Suppressor macrophage (primary cell): ENCODE results near the gene NCDN.
"Not testable (repeated sequence)": the region's sequence is repeated elsewhere in the genome, so short reads cannot be mapped to it uniquely, and the experiment has no call there.

ENCODE experiments used
- DNase-seq, 4 experiments: peaks; one replicate each; pipeline ENCODE4 v3.0.0-alpha.2; 2020 to 2022

The NCDN gene

DNA sequence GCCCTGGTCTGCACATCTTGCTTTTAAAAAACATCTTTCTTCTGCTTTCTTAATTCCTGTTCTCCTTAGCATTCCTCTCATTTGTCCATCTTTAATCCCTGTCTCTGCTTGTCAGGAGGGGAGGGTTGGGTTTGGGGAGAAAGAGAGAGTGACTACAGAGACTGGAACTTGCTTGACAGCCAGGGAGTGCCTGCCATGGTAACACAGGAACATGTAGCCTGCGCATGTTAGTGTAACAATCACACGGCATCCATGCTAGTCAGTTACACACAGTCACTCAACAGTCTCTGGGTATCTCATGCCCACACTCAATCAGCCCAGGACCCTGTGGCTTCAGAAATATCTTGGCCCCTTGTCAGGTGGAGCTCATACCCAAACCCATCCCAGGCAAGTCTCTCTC, 14.7 kb downstream of the NCDN start:
- no peak for DNase-seq

DNA sequence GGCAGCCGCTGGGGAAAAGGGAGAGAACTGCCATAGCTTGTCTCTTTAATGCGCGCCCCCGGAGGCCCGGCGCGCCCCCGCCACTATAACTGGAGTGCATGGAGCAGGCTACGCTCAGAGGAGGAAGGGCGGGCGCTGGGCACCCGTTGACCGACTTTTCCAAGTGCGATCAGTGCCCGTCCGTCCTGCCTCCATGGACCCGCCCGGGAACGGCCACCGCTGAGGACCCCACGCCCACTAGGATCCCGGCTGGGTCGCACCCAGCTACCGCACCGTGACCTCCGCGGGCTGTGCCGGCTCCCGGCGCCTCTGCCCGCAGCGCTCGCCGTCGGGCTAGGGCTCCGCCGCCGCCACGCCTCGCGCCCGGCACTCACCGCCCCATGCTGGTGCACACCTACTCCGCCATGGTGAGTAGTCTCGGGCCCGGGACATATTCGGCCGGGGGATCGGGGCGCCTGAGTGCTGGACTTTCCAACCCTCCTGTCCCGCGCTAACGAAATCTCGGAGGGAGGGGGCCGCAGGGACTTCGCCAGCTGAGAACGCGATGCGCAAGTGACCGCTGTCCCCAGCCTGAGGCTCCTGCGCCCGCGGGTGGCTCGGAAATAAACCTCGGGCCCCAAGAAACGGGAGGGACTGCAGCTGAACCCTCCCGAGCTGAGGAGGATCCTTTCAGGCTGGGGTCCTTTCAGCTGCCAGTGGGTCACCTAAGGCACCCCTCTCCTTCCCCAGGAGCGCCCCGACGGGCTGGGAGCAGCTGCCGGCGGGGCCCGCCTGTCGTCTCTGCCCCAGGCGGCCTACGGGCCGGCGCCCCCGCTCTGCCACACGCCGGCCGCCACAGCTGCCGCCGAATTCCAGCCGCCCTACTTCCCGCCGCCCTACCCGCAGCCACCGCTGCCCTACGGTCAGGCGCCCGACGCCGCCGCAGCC, 15.9 kb downstream of the NCDN start, which contains the start of gene TFAP2E:
Gene TFAP2E (plus strand): TSS at position 117 of the 927 bp plus-strand sequence. CDS start 264 bp downstream, at position 381.
- peak; percentile 59 to 80 (median 65) for DNase-seq

- no peak for DNase-seq
Measured at GRCh38 chr1:35574125-35574654, 16.6 kb downstream of the NCDN start.

DNA sequence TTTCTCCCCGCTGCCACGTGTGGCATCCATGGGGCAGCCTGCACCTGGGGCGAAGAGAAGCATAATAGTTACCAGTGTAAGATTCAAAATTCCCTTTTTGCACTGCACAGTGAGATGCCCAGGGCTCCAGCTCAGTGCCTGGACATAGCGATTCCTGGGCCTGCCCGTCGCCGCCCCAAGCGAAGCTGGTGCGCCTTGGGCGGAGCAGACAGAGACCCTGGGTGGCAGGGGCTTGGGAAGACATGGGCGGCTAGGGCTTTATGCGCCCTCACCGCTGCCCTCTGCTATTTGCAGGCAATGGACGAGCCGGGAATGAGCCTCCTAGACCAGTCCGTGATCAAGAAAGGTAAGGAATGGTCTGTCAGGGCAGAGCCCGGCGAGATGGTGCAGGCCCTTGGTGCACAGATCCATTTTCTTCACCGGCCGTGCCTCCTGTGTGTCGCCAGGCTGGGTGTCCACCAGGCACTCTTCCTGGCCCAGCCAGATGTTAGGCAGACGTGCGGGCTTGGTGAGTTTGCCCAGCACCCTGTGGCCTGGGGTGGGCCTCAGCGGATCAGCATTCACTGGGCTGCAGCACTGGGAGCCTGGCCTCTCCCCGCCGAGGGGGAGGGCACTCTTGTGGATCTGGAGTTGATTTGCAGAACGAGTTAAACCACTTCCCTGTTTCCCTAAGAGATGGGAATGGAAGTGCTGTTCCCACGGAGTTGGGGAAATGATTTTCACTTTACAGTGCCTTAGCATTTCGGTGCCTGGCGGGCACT, 17.2 kb downstream of the NCDN start:
- DNase-seq = peak; percentile 61 to 79 (median 74)

- DNase-seq = no peak
Measured at GRCh38 chr1:35575416-35575958, 17.9 kb downstream of the NCDN start.

DNA sequence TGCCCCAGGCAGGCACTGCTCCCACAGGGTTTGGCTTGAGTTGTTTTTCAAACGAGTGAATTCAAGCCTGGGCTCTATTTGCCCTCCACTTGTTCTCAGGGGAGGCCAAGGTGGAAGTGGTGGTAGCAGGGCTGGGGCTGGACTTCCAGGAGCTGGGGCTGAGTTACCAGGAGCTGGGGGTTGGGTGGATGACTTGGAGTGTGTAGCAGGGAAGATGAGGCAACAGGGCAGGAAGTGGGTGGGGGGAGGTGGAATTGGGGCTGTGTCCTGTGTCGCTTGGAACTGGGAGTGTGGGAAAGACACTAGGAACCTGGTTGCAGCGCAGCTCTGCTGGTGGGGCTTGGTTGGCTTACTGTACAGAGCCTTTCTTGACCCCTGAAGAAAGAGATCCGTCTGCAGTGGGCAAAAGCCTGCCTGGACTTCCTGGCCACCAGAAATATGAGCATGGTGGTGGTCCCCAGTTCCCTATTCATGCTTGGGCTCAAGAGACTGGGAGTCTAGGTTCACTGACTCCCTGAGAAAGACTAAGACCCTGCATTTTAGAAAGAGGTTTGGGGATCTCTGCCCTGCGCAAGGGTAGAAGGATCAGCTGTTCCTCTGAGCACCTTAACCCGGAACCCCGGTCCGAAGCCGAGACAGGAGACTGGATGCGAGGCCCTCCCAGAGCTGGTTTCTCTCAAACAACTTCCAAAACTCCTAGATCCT, 18.6 kb downstream of the NCDN start:
- DNase-seq = peak in 2 of 4 experiments; percentile 8 to 47

DNA sequence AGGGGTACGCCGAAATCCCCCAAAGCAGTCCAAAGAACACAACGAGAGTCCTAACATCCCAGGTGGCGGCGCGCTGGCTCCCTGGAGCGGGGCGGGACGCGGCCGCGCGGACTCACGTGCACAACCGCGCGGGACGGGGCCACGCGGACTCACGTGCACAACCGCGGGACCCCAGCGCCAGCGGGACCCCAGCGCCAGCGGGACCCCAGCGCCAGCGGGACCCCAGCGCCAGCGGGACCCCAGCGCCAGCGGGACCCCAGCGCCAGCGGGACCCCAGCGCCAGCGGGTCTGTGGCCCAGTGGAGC, 19.1 kb downstream of the NCDN start:
- not testable (repeated sequence) for DNase-seq

GRCh38 chr1:35577071-35577998, 19.7 kb downstream of the NCDN start:
- DNase-seq = peak in 3 of 4 experiments; percentile 44 to 55 (median 52)

DNA sequence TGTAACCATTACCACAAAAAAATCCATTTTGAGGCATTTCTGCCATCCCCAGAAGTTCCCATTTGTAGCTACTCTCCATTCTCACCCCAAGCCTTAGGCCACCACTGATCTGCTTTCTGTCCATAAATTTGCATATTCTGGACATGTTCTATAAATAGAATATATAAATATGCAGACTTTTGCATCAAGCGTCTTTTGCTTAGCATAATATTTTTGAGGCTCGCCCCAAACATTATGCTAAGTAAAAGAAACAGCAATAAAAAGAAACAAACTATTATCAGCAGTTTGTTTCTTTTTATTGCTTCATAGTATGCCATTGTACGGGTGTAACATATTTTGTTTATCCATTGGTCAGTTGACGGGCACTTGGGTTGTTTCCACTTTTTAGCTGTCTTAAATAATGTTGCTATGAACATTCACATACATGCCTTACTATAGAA, 23.4 kb downstream of the NCDN start:
- DNase-seq = no peak

GRCh38 chr1:35581621-35582020, 24.0 kb downstream of the NCDN start:
- DNase-seq = not testable (repeated sequence)

- DNase-seq = no peak
Measured at GRCh38 chr1:35585281-35585680, 27.7 kb downstream of the NCDN start.

DNA sequence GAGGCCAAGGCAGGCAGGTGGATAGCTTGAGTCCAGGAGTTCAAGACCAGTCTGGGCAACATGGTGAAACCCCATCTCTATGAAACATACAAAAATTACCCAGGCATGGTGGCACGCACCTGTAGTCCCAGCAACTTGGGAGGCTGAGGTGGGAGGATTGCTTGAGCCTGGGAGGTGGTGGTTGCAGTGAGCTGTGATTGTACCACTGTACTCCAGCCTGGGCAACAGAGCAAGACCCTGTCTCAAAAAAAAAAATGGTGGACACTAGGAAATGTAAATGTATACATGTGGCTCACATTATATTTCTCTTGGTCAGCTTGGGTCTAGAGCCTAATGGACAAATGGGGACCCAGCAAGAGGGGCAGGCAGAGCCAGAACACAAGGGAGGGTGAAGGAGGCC, 28.2 kb downstream of the NCDN start:
- DNase-seq = not testable (repeated sequence)

DNA sequence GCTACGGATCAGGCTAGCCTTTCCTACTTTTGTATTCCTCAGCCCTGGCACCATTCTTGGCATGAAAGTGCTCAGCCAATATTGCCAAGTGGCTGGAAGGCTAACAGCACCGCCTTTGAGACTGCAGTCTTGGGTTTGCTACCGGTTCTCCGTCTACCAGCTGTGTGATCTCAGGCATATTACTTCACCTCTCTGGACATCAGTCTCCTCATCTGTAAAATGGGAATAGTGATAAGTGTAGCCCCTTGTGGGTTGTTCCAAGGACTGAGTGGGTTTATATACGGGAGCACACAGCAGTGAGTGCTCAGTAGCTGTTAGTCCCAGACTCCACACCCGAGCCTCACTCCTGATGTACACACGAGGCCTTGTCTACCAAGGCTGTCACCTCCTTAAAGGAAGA, 29.2 kb downstream of the NCDN start:
- DNase-seq = no peak

DNA sequence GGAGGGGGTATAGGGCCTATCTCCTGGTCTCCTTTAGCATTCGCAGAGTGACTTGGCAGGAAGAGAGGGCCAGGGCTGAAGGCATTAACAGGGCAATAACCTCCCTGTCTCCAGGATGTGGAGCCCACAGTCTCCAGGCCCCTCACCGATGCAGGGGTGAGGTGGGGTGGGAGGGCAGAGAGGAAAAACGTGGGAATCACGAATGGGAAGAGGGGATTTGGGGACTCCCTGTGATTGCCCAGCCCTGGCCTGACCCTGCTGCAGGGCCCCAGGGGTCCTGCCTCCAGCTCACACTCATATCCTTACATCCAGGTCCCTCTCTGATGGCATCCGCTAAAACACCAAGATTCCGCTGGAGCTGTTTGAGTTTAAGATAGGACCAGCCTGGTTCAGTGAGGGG, 30.1 kb downstream of the NCDN start:
- no peak for DNase-seq

- no peak for DNase-seq
Measured at GRCh38 chr1:35588197-35588910, 30.8 kb downstream of the NCDN start.

DNA sequence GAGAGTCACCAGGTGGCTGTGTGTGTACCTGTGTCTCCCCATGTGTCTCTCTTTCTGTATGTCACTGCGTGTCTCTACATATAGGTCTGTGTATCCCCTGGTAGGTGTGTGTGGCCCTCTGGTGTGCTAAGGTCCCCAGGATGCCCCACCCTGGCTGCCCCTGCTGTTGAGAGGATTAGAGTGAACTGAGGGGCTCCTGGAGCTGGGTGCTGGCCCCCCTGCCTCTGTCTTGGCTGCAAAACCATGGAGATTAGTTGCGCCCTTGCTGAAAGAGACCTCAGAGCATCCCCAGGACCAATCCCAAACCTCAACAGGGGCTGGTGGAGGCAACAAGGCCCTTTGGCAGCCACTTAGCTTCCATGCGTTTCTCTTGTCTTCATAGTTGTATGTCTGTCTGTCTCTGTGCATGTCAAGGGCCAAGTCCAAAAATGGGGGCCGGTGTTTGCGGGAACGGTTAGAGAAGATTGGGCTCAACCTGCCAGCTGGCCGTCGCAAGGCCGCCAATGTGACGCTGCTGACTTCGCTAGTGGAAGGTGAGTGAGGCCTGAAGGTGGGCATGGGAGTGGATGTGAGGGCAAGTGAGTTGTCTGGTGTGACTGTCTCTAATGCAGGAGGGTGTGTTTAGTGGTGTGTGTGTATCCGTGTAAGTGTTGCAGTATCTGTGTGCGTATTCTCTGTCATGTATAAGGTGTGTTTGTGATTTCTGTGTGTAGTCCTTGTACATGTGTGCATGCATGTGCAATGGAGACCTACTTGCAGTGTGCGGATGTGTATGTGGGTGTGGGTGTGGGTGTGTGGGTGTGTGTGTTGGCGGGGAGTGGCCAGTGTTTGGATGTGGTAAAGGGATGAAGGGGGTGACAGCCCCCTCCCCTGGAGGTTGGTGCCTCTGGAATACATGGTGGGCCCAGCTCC, 32.2 kb downstream of the NCDN start:
- DNase-seq = no peak

DNA sequence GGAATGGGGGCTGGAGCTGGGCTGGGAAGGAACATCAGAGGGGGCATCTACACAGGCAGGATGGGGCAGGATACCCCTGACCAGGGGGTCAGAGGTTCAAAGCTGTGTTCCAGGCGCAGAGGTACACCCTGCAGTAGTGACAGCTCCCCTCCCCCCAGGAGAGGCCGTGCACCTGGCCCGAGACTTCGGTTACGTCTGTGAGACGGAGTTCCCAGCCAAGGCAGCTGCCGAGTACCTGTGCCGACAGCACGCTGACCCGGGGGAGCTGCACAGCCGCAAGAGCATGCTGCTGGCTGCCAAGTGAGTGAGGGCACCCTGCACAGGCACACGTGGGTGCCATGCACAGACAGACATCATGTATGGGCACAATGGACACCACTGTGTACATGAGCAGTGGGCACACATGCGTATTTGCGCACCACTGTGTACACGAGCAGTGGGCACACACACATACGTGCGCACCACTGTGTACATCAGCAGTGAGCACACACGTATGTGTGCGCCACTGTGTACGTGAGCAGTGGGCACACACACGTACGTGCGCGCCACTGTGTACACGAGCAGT, 33.0 kb downstream of the NCDN start:
- DNase-seq = no peak

- no peak for DNase-seq
Measured at GRCh38 chr1:35591211-35591610, 33.6 kb downstream of the NCDN start.
